GM12878 (cell line): ENCODE results near the gene SYT14. TPM values are rescaled to one million over a fixed set of nuclear protein-coding genes. Genes with fewer than 3 reads are reported as not detected.

Experiments
- ATAC-seq: fragments of 200-7000 bp; cut with Tn5 transposase; 3 replicates; pipeline ENCODE4 v1.9.1; 2020; ENCODE audit warnings: mild to moderate bottlenecking, moderate library complexity
- BruUV-seq: library from RNA; stranded (reverse); fragments of 400-500 nt; replicated peaks from 2 replicates; lab custom pipeline; 2021; lab: Mats Ljungman, UMichigan
- CTCF ChIA-PET: fragments of 300-600 bp; sonication (Branson Sonifier 250); formaldehyde crosslinking; extraction: SDS; loops from one replicate; lab custom pipeline; 2021; ENCODE audit warnings: inconsistent platforms; lab: Yijun Ruan, JAX
- POLR2A ChIA-PET: fragments of 350-600 bp; formaldehyde crosslinking; extraction: SDS; loops from one replicate; lab custom pipeline; 2021; ENCODE audit warnings: inconsistent platforms; lab: Charles Lee
- RAD21 ChIA-PET: fragments of 300-600 bp; sonication (Branson Sonifier 250); formaldehyde crosslinking; loops from one replicate; lab custom pipeline; 2023; ENCODE audit warnings: antibody characterized with exemption; ENCODE audit not compliant: unreplicated experiment; lab: Charles Lee
- SMC1A ChIA-PET: fragments of 300-600 bp; sonication (Branson Sonifier 250); formaldehyde crosslinking; loops from one replicate; lab custom pipeline; 2023; ENCODE audit not compliant: unreplicated experiment, uncharacterized antibody; lab: Charles Lee
- DNase-seq: peaks from one replicate; pipeline ENCODE4 v3.0.0-alpha.2; 2011; ENCODE audit warnings: low read depth, low spot score
- FAIRE-seq: peaks from 3 replicates; lab custom pipeline; 2011; peaks lifted over from hg19 to GRCh38; lab: Jason Lieb, UNC
- H2AFZ ChIP-seq: 2 replicates; pipeline ENCODE4 v1.6.0; 2011; ENCODE audit warnings: low read depth, low read length, control low read depth; ENCODE audit not compliant: control insufficient read depth
- H3K27ac ChIP-seq: 2 replicates; pipeline ENCODE4 v1.5.1; 2011; ENCODE audit warnings: control low read depth; ENCODE audit not compliant: control insufficient read depth, insufficient read depth
- H3K27me3 ChIP-seq, 2 experiments: replicated peaks in 1 of 2; 2 replicates each; pipeline versions ENCODE4 v1.6.0 to v1.6.1; 2011; ENCODE audit warnings: low read length in 1 of 2; ENCODE audit not compliant: control insufficient read depth in 2 of 2, insufficient read depth in 2 of 2
- H3K36me3 ChIP-seq, 2 experiments: 2 replicates each; pipeline ENCODE4 v1.5.1; 2011; ENCODE audit warnings: low read length in 1 of 2; ENCODE audit not compliant: control insufficient read depth in 2 of 2, insufficient read depth in 2 of 2
- H3K4me1 ChIP-seq: 2 replicates; pipeline ENCODE4 v1.6.1; 2011; ENCODE audit warnings: mild to moderate bottlenecking, low read length, moderate library complexity, mixed read lengths; ENCODE audit not compliant: control insufficient read depth, insufficient read depth
- H3K4me2 ChIP-seq: 2 replicates; pipeline ENCODE4 v1.6.0; 2011; ENCODE audit warnings: control low read depth; ENCODE audit not compliant: control insufficient read depth, insufficient read depth
- H3K4me3 ChIP-seq: fragments of 200-600 bp; sonication (generic); 2 replicates; pipeline ENCODE4 v1.5.1; 2016
- H3K79me2 ChIP-seq: 2 replicates; pipeline ENCODE4 v1.6.0; 2011; ENCODE audit warnings: low read length; ENCODE audit not compliant: control insufficient read depth, insufficient read depth
- H3K9ac ChIP-seq: 2 replicates; pipeline ENCODE4 v1.8.0; 2011; ENCODE audit warnings: low read length, control low read depth, mixed read lengths; ENCODE audit not compliant: control insufficient read depth, insufficient read depth
- H3K9me3 ChIP-seq: replicated peaks from 3 replicates; pipeline ENCODE4 v1.5.1; 2011; ENCODE audit warnings: mild to moderate bottlenecking, low read length; ENCODE audit not compliant: control insufficient read depth, insufficient read depth
- H4K20me1 ChIP-seq: 2 replicates; pipeline ENCODE4 v1.6.0; 2011; ENCODE audit not compliant: control insufficient read depth, insufficient read depth
- CREM ChIP-seq: IDR thresholded peaks from 2 replicates; pipeline ENCODE4 v1.6.1; 2014; ENCODE audit warnings: antibody characterized with exemption, low read depth
- DPF2 ChIP-seq: fragments of 450-650 bp; IDR thresholded peaks from 2 replicates; pipeline ENCODE4 v1.6.1; 2017; ENCODE audit warnings: mild to moderate bottlenecking
- EGR1 ChIP-seq, 2 experiments: IDR thresholded peaks; 1 replicate in 1 of 2; 2 replicates in 1 of 2; pipeline ENCODE4 v1.6.1; 2011 to 2012; ENCODE audit warnings: low read depth in 2 of 2, low read length in 2 of 2, borderline replicate concordance in 1 of 2, mild to moderate bottlenecking in 1 of 2, moderate library complexity in 1 of 2
- HDAC6 ChIP-seq: fragments of 200-600 bp; sonication (generic); IDR thresholded peaks from one replicate; pipeline ENCODE4 v1.8.0; 2017; ENCODE audit warnings: antibody characterized with exemption; ENCODE audit not compliant: unreplicated experiment
- NBN ChIP-seq: fragments of 450-650 bp; IDR thresholded peaks from 2 replicates; pipeline ENCODE4 v1.6.1; 2016
- SUPT20H ChIP-seq: IDR thresholded peaks from 2 replicates; pipeline ENCODE4 v1.6.1; 2011; ENCODE audit warnings: low read depth, mild to moderate bottlenecking, low read length, moderate library complexity, borderline replicate concordance; ENCODE audit not compliant: control insufficient read depth
- TCF7 ChIP-seq: IDR thresholded peaks from 2 replicates; pipeline ENCODE4 v1.6.1; 2014; ENCODE audit warnings: antibody characterized with exemption, borderline replicate concordance
- ZNF207 ChIP-seq: fragments of 450-650 bp; IDR thresholded peaks from 2 replicates; pipeline ENCODE4 v1.6.1; 2014; ENCODE audit warnings: antibody characterized with exemption, mild to moderate bottlenecking, borderline replicate concordance
- WGBS: methylation state at CpG from one replicate; pipeline ENCODE4 v1.1.6; 2016; ENCODE audit warnings: low lambda C conversion rate; ENCODE audit not compliant: insufficient replicate concordance, insufficient coverage; ENCODE audit errors: missing lambda C conversion rate; 5-methylcytosine and 5-hydroxymethylcytosine counted together
- in situ Hi-C: fragments of 300-500 bp; cut with MboI; formaldehyde crosslinking; loops from 9 replicates; pipeline ENCODE4 v1.14.3; 2018; ENCODE audit warnings: mixed read lengths
- intact Hi-C: fragments of 100-400 bp; cut with micrococcal nuclease; formaldehyde crosslinking; loops from one replicate; pipeline ENCODE4 v1.14.2; 2022; ENCODE audit not compliant: unreplicated experiment
- polyA plus RNA-seq, 11 experiments: library from polyadenylated mRNA; depleted of rRNA in 4 of 11; unstranded in 6 of 11; stranded (reverse) in 5 of 11; fragments of >200 nt; fragmentation: Nextera tagmentation in 4 of 11; fragmentation: Illumina TruSeq in 1 of 11; extraction: Ambion mirVana in 4 of 11; extraction: Trizol in 1 of 11; gene quantifications; 1 replicate in 1 of 11; 2 replicates in 10 of 11; pipeline versions ENCODE4 v1.2.1 to v1.2.3, GENCODE V29; 2011 to 2016; ENCODE audit warnings: inconsistent platforms in 2 of 11, missing spikeins in 2 of 11, low read depth in 1 of 11
- total RNA-seq, 4 experiments: library from RNA; depleted of rRNA in 3 of 4; stranded (reverse); fragments of >200 nt in 3 of 4; fragmentation: Illumina TruSeq in 1 of 4; extraction: Trizol in 1 of 4; gene quantifications; 2 replicates each; pipeline versions ENCODE4 v1.2.1 to v1.2.3, GENCODE V29; 2013 to 2021
- TF ChIP-seq, protein P1 (sequence below): fragments of 450-650 bp; conservative IDR thresholded peaks from 2 replicates; pipeline ENCODE4 v1.6.1; 2017; ENCODE audit warnings: mild to moderate bottlenecking, moderate library complexity
- TF ChIP-seq, protein P2 (sequence below): IDR thresholded peaks from 2 replicates; pipeline ENCODE4 v1.6.1; 2012; ENCODE audit warnings: low read depth, low read length, improper control_type of control experiment
- TF ChIP-seq, protein P3 (sequence below): IDR thresholded peaks from 2 replicates; pipeline ENCODE4 v1.6.1; 2011; ENCODE audit warnings: mild to moderate bottlenecking, low read depth, low read length, moderate library complexity; ENCODE audit not compliant: insufficient replicate concordance
- TF ChIP-seq, protein P4 (sequence below): fragments of 150-350 bp; IDR thresholded peaks from 2 replicates; pipeline ENCODE4 v1.6.1; 2014; ENCODE audit warnings: mild to moderate bottlenecking, low read depth, low read length

Gene SYT14
- total and polyA plus RNA-seq, 10 of the 15 experiments (the other 5 are each of a cell fraction or from before 2014, with no cell fraction given), result under 0.01 TPM; not detected in 9

DNA sequence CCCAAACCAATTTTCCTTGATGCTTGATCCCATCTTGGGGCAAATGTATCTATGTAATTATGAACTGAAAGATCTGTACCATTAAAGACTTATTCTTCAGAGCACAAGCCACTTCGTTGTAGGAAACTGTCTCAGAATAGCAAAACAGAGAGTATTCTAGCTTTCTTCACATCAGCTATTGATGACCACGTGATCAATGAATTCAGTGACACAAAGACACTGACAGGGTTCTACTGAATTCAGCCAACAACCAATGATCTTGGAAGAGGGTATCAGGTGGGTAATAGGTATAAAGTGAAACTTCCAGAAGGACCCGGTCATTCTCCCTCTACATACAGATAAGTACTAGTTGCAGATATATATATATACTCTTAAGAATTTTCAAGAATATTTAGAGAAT lies 260.8 kb downstream of the SYT14 start (continued):
- TF ChIP-seq, protein P1, sequence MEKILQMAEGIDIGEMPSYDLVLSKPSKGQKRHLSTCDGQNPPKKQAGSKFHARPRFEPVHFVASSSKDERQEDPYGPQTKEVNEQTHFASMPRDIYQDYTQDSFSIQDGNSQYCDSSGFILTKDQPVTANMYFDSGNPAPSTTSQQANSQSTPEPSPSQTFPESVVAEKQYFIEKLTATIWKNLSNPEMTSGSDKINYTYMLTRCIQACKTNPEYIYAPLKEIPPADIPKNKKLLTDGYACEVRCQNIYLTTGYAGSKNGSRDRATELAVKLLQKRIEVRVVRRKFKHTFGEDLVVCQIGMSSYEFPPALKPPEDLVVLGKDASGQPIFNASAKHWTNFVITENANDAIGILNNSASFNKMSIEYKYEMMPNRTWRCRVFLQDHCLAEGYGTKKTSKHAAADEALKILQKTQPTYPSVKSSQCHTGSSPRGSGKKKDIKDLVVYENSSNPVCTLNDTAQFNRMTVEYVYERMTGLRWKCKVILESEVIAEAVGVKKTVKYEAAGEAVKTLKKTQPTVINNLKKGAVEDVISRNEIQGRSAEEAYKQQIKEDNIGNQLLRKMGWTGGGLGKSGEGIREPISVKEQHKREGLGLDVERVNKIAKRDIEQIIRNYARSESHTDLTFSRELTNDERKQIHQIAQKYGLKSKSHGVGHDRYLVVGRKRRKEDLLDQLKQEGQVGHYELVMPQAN, result no peak
- no peak for TF ChIP-seq EGR1 (IDR thresholded peaks at IDR 0.05; ENCODE audit: borderline replicate concordance in 1 of 2, low read depth in 2 of 2, low read length in 2 of 2)

DNA sequence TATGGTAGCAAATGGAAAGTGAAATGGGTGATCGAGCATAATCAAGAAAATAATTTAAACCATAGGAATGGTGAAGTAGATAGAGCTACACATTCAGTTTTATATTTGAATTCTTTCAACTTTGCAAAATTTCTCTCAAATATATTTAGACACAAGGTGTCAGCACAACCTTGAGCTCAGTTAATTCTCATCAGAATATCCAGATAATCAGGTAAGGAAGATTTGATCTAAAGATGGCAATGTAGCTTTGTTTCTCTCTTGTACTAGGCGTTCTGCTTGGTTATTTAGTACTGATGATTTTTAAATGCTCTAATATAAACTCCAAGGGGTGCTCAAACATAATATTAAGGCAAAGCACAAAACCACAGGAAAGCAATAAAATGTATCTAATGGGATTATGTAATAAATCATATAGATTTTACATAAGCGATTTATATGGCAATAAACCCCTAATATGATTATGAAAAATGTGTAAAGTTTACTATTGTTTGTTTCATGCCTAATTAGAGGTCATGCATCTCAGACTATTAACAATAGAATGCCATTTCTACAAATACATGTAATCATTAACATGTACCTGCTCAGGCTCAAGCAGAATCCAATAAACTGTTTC lies 262.2 kb downstream of the SYT14 start:
- Histone ChIP-seq H3K27me3 (peaks cover 0 to 3% of the 10 kb centered on the region in 2 experiments; a peak in 1 of 4 replicates), H4K20me1 (no peaks in the 10 kb centered on the region), H3K9me3 (no peaks in the 10 kb centered on the region; the same call in 2 of the 3 replicates), H3K4me3 (no peak overlapping the region), H3K9ac (no peak overlapping the region), H3K4me2 (no peak overlapping the region), H2AFZ (no peak overlapping the region), H3K27ac (no peak overlapping the region), H3K36me3 (no peaks in the 10 kb centered on the region), H3K79me2 (no peaks in the 10 kb centered on the region), H3K4me1 (no peaks in the 10 kb centered on the region)
- no TSS peak for BruUV-seq
- intact Hi-C loops (no loop called here), in situ Hi-C loops (no loop called here)
- ATAC-seq (no peak), FAIRE-seq (no peak), DNase-seq (no peak)
- 28% methylated on average over 3 of the region's 3 CpGs for WGBS
- ChIA-PET CTCF (interaction anchor here (1.0 to 1.1 kb wide), 3 partner anchors 90 to 202 kb away, joined by 3 read pairs; no protein-coding TSS in a partner anchor), POLR2A (no interaction called here), SMC1A (no interaction called here), RAD21 (interaction anchor here (1.0 kb wide), 1 partner anchor 200 kb away, joined by 3 read pairs; no protein-coding TSS in a partner anchor)
- TF ChIP-seq ZNF207 (no peak), TCF7 (no peak), DPF2 (no peak), SUPT20H (no peak), CREM (no peak), HDAC6 (no peak), NBN (no peak)
- TF ChIP-seq, protein P2, sequence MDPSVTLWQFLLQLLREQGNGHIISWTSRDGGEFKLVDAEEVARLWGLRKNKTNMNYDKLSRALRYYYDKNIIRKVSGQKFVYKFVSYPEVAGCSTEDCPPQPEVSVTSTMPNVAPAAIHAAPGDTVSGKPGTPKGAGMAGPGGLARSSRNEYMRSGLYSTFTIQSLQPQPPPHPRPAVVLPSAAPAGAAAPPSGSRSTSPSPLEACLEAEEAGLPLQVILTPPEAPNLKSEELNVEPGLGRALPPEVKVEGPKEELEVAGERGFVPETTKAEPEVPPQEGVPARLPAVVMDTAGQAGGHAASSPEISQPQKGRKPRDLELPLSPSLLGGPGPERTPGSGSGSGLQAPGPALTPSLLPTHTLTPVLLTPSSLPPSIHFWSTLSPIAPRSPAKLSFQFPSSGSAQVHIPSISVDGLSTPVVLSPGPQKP, result no peak
- TF ChIP-seq, protein P3, sequence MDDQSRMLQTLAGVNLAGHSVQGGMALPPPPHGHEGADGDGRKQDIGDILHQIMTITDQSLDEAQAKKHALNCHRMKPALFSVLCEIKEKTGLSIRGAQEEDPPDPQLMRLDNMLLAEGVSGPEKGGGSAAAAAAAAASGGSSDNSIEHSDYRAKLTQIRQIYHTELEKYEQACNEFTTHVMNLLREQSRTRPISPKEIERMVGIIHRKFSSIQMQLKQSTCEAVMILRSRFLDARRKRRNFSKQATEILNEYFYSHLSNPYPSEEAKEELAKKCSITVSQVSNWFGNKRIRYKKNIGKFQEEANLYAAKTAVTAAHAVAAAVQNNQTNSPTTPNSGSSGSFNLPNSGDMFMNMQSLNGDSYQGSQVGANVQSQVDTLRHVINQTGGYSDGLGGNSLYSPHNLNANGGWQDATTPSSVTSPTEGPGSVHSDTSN, result no peak
- TF ChIP-seq, protein P4, sequence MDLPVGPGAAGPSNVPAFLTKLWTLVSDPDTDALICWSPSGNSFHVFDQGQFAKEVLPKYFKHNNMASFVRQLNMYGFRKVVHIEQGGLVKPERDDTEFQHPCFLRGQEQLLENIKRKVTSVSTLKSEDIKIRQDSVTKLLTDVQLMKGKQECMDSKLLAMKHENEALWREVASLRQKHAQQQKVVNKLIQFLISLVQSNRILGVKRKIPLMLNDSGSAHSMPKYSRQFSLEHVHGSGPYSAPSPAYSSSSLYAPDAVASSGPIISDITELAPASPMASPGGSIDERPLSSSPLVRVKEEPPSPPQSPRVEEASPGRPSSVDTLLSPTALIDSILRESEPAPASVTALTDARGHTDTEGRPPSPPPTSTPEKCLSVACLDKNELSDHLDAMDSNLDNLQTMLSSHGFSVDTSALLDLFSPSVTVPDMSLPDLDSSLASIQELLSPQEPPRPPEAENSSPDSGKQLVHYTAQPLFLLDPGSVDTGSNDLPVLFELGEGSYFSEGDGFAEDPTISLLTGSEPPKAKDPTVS, result no peak
